ENCODE measurements around the gene RAB1A. TPM values are rescaled to one million over a fixed set of nuclear protein-coding genes. Genes with fewer than 3 reads are reported as not detected.

RAB1A gene
- total RNA-seq, 1 donor: 101 TPM

- H3K4me3 ChIP-seq (ENCODE audit: low read depth, low read length): no peak overlapping the region
- no peak for TF ChIP-seq CTCF (IDR thresholded peaks at IDR 0.05; ENCODE audit: insufficient read depth, low read depth, low read length)
- DNase-seq (ENCODE audit: low read depth): no peak
Observed at GRCh38 chr2:65122313-65122712, 7.6 kb downstream of the RAB1A start.

- H3K4me3 ChIP-seq (ENCODE audit: low read depth, low read length): no peak overlapping the region
Observed at GRCh38 chr2:65120990-65121693, 8.8 kb downstream of the RAB1A start.

GRCh38 chr2:65116645-65117044, 13.3 kb downstream of the RAB1A start:
- H3K4me3 ChIP-seq (ENCODE audit: low read depth, low read length): no peak overlapping the region
- DNase-seq (ENCODE audit: low read depth): no peak
- no peak for TF ChIP-seq CTCF (IDR thresholded peaks at IDR 0.05; ENCODE audit: insufficient read depth, low read depth, low read length)

More at GRCh38 chr2:65120990-65121693, 8.8 kb downstream of the RAB1A start:
- DNase-seq (ENCODE audit: low read depth): no peak
- no peak for TF ChIP-seq CTCF (IDR thresholded peaks at IDR 0.05; ENCODE audit: insufficient read depth, low read depth, low read length)

GRCh38 chr2:65114921-65115320, 15.0 kb downstream of the RAB1A start:
- DNase-seq (ENCODE audit: low read depth): no peak
- H3K4me3 ChIP-seq (ENCODE audit: low read depth, low read length): no peak overlapping the region
- no peak for TF ChIP-seq CTCF (IDR thresholded peaks at IDR 0.05; ENCODE audit: insufficient read depth, low read depth, low read length)

- no peak for DNase-seq (ENCODE audit: low read depth)
- H3K4me3 ChIP-seq (ENCODE audit: low read depth, low read length): no peak overlapping the region
- no peak for TF ChIP-seq CTCF (IDR thresholded peaks at IDR 0.05; ENCODE audit: insufficient read depth, low read depth, low read length)
Observed at GRCh38 chr2:65113816-65114215, 16.1 kb downstream of the RAB1A start.

GRCh38 chr2:65113229-65113628, 16.7 kb downstream of the RAB1A start:
- H3K4me3 ChIP-seq (ENCODE audit: low read depth, low read length): no peak overlapping the region
- no peak for DNase-seq (ENCODE audit: low read depth)
- TF ChIP-seq CTCF (IDR thresholded peaks at IDR 0.05; ENCODE audit: insufficient read depth, low read depth, low read length): no peak

- TF ChIP-seq CTCF (IDR thresholded peaks at IDR 0.05; ENCODE audit: insufficient read depth, low read depth, low read length): no peak
- no peak overlapping the region for H3K4me3 ChIP-seq (ENCODE audit: low read depth, low read length)
- DNase-seq (ENCODE audit: low read depth): no peak
Observed at GRCh38 chr2:65112633-65113032, 17.3 kb downstream of the RAB1A start.
